A673 (cell line): ENCODE data around the gene ACRV1.

Experiments used
- EZH2 ChIP-seq: fragments of 200-600 bp; sonication (generic); IDR thresholded peaks from 2 replicates; pipeline ENCODE4 v1.6.1; 2017; ENCODE audit warnings: borderline replicate concordance, low read depth, mild to moderate bottlenecking, mixed read lengths, antibody characterized with exemption, low read length; ENCODE audit not compliant: poor library complexity, severe bottlenecking
- TF ChIP-seq, protein P1 (sequence below): fragments of 300-800, 200-600 bp; sonication (generic); conservative IDR thresholded peaks from 2 replicates; pipeline ENCODE4 v1.5.1; 2017; ENCODE audit warnings: low read depth, mild to moderate bottlenecking, antibody characterized with exemption, low read length, moderate library complexity, mixed read lengths

DNA sequence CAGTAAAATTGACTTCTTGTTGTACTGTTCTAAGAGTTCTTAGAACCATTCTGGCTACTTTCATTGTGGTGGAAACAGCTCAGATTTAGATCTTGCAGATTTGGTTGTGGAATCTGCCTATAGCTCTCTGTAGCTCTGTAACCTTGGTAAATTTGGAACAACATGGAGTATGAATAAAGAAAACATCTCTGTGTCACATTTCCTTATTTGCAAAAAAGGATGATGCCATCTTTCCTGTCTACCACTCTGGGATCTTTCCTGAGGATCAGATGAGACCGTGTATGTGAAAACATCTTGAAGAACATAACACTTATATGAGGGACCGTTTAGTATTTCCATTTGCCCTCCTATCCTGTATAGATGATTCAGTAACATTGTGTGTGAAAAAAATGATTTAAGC, 9.1 kb downstream of the ACRV1 start:
- TF ChIP-seq, protein P1, sequence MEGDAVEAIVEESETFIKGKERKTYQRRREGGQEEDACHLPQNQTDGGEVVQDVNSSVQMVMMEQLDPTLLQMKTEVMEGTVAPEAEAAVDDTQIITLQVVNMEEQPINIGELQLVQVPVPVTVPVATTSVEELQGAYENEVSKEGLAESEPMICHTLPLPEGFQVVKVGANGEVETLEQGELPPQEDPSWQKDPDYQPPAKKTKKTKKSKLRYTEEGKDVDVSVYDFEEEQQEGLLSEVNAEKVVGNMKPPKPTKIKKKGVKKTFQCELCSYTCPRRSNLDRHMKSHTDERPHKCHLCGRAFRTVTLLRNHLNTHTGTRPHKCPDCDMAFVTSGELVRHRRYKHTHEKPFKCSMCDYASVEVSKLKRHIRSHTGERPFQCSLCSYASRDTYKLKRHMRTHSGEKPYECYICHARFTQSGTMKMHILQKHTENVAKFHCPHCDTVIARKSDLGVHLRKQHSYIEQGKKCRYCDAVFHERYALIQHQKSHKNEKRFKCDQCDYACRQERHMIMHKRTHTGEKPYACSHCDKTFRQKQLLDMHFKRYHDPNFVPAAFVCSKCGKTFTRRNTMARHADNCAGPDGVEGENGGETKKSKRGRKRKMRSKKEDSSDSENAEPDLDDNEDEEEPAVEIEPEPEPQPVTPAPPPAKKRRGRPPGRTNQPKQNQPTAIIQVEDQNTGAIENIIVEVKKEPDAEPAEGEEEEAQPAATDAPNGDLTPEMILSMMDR = no peak
- TF ChIP-seq EZH2 = no peak
